ENCODE data around the gene CNTN5.

Gene CNTN5

DNA sequence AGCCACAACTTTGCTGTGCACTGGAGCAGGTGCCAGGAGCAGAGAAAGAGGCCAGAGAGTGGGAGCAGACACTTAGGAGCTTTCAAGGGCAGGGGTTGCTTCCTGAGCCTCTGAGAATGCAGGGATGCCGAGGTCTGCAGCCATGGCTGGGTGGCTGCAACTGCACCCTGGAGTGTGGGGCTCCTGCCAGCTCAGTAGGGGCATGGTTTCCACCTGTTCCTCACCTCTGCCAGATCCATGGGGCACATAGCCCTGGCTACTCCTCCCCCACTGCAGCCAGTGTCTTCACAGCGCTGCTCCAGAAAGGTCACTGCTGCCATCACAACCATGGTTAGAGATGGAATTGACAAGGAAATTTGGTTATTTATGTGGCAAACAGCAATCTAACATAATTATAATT, 404.8 kb downstream of the CNTN5 start:
- Histone ChIP-seq H3K27ac (ENCODE audit: poor library complexity, severe bottlenecking) (no peak overlapping the region), H3K27me3 (ENCODE audit: insufficient read depth, poor library complexity, severe bottlenecking) (no peaks in the 10 kb centered on the region), H3K9me3 (ENCODE audit: severe bottlenecking) (no peaks in the 10 kb centered on the region), H3K36me3 (ENCODE audit: low read depth) (no peaks in the 10 kb centered on the region), H3K4me3 (ENCODE audit: severe bottlenecking) (no peak overlapping the region), H3K4me1 (ENCODE audit: insufficient read depth, poor library complexity, severe bottlenecking) (peaks cover 17% of the 10 kb centered on the region)
- DNase-seq (ENCODE audit: low spot score) (no peak), ATAC-seq (ENCODE audit: low read depth) (no peak)
- TF ChIP-seq CTCF (IDR thresholded peaks at IDR 0.05; ENCODE audit: poor library complexity, severe bottlenecking) = no peak

- no peak for ATAC-seq (ENCODE audit: low read depth)
- H3K27ac ChIP-seq (ENCODE audit: poor library complexity, severe bottlenecking) = no peak overlapping the region
- no peaks in the 10 kb centered on the region for H3K27me3 ChIP-seq (ENCODE audit: insufficient read depth, poor library complexity, severe bottlenecking)
- DNase-seq (ENCODE audit: low spot score) = no peak
- H3K4me3 ChIP-seq (ENCODE audit: severe bottlenecking) = no peak overlapping the region
- H3K36me3 ChIP-seq (ENCODE audit: low read depth) = no peaks in the 10 kb centered on the region
- H3K9me3 ChIP-seq (ENCODE audit: severe bottlenecking) = no peaks in the 10 kb centered on the region
- no peaks in the 10 kb centered on the region for H3K4me1 ChIP-seq (ENCODE audit: insufficient read depth, poor library complexity, severe bottlenecking)
- no peak for TF ChIP-seq CTCF (IDR thresholded peaks at IDR 0.05; ENCODE audit: poor library complexity, severe bottlenecking)
Measured at GRCh38 chr11:99432677-99433076, 411.9 kb downstream of the CNTN5 start.

GRCh38 chr11:99443276-99443675, 422.5 kb downstream of the CNTN5 start:
- Histone ChIP-seq H3K4me1 (ENCODE audit: insufficient read depth, poor library complexity, severe bottlenecking) (no peaks in the 10 kb centered on the region), H3K27ac (ENCODE audit: poor library complexity, severe bottlenecking) (no peak overlapping the region), H3K27me3 (ENCODE audit: insufficient read depth, poor library complexity, severe bottlenecking) (no peaks in the 10 kb centered on the region), H3K9me3 (ENCODE audit: severe bottlenecking) (no peaks in the 10 kb centered on the region), H3K36me3 (ENCODE audit: low read depth) (no peaks in the 10 kb centered on the region), H3K4me3 (ENCODE audit: severe bottlenecking) (no peak overlapping the region)
- TF ChIP-seq CTCF (IDR thresholded peaks at IDR 0.05; ENCODE audit: poor library complexity, severe bottlenecking) = no peak
- no peak for ATAC-seq (ENCODE audit: low read depth)
- DNase-seq (ENCODE audit: low spot score) = no peak

DNA sequence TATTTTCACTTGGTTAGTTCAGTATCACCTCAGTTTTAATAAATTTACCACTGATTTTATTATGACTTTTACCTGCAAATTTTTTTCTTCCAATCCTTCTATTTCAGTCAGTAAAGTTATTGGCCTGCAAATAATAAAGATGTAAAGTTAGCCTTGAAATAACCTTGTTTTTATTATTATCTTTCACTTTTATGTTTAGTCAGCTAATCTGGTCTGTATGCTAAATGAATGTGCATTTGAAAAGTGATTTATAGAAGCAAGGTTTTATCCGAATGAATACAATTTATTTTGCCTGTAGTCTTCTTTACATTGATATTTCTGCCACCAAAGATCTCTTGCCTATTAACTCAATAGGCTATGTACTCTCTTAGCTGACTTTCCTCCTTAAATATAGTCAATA, 425.7 kb downstream of the CNTN5 start:
- H3K9me3 ChIP-seq (ENCODE audit: severe bottlenecking) = no peaks in the 10 kb centered on the region
- DNase-seq (ENCODE audit: low spot score) (no peak), ATAC-seq (ENCODE audit: low read depth) (no peak)
- no peak overlapping the region for H3K4me3 ChIP-seq (ENCODE audit: severe bottlenecking)
- no peaks in the 10 kb centered on the region for H3K27me3 ChIP-seq (ENCODE audit: insufficient read depth, poor library complexity, severe bottlenecking)
- no peak overlapping the region for H3K27ac ChIP-seq (ENCODE audit: poor library complexity, severe bottlenecking)
- no peak for TF ChIP-seq CTCF (IDR thresholded peaks at IDR 0.05; ENCODE audit: poor library complexity, severe bottlenecking)
- H3K36me3 ChIP-seq (ENCODE audit: low read depth) = no peaks in the 10 kb centered on the region
- no peaks in the 10 kb centered on the region for H3K4me1 ChIP-seq (ENCODE audit: insufficient read depth, poor library complexity, severe bottlenecking)

GRCh38 chr11:99449345-99449744, 428.6 kb downstream of the CNTN5 start:
- Histone ChIP-seq H3K4me3 (ENCODE audit: severe bottlenecking) (no peak overlapping the region), H3K27me3 (ENCODE audit: insufficient read depth, poor library complexity, severe bottlenecking) (no peaks in the 10 kb centered on the region), H3K36me3 (ENCODE audit: low read depth) (no peaks in the 10 kb centered on the region), H3K27ac (ENCODE audit: poor library complexity, severe bottlenecking) (no peak overlapping the region), H3K9me3 (ENCODE audit: severe bottlenecking) (no peaks in the 10 kb centered on the region), H3K4me1 (ENCODE audit: insufficient read depth, poor library complexity, severe bottlenecking) (no peaks in the 10 kb centered on the region)
- TF ChIP-seq CTCF (IDR thresholded peaks at IDR 0.05; ENCODE audit: poor library complexity, severe bottlenecking) = no peak
- ATAC-seq (ENCODE audit: low read depth) (no peak), DNase-seq (ENCODE audit: low spot score) (no peak)
